Central memory CD8-positive, alpha-beta T cell (primary cell): Measurements from ENCODE around the gene ETNK1.
"Not testable (repeated sequence)": the region's sequence is repeated elsewhere in the genome, so short reads cannot be mapped to it uniquely, and the experiment has no call there.

Experiments
- ATAC-seq: fragments of 150-1000 bp; cut with Tn5 transposase; replicated peaks from 2 replicates; pipeline ENCODE4 v1.10.0; 2022; ENCODE audit warnings: mild to moderate bottlenecking, moderate FRiP score, moderate number of reproducible peaks; ENCODE audit not compliant: poor library complexity, severe bottlenecking; ENCODE audit errors: extremely low read depth
- DNase-seq, 2 donors: peaks; one replicate each; pipeline ENCODE4 v3.0.0; 2021; ENCODE audit warnings: low spot score in 2 of 2
- H3K27ac Mint-ChIP-seq: one replicate; pipeline ENCODE4 v1.8.0; 2022; ENCODE audit warnings: low read depth, mild to moderate bottlenecking, moderate library complexity, mixed read lengths
- H3K27me3 Mint-ChIP-seq: one replicate; pipeline ENCODE4 v1.8.0; 2022; ENCODE audit warnings: mixed read lengths
- H3K36me3 Mint-ChIP-seq: one replicate; pipeline ENCODE4 v1.8.0; 2022; ENCODE audit warnings: mild to moderate bottlenecking, moderate library complexity, mixed read lengths; ENCODE audit not compliant: insufficient read depth
- H3K4me1 Mint-ChIP-seq: one replicate; pipeline ENCODE4 v1.8.0; 2022; ENCODE audit warnings: mixed read lengths
- H3K4me3 Mint-ChIP-seq: one replicate; pipeline ENCODE4 v1.8.0; 2022; ENCODE audit warnings: mild to moderate bottlenecking, moderate library complexity, mixed read lengths
- H3K9me3 Mint-ChIP-seq: one replicate; pipeline ENCODE4 v1.8.0; 2022; ENCODE audit warnings: mixed read lengths

The ETNK1 gene

DNA sequence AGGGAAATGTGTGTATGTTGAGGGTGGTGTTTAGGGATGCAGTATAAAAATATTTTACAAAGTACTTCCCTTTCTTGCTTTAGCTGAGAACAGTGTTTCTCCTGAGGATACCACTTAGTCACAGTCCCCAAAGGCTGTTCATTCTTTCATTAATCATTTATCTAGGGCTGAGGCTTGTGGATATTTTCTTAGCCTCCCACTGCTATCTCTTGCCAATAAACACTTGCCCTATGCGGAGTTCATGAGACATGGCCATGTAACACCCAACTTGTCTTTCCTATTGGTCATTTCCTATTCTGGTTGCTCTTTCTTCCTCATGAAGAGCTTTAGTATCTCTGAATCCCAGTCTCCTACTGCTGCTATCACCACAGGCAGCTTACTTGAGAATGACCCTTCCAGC is 75.1 kb downstream of the ETNK1 start:
- Mint-ChIP-seq H3K9me3 (no peaks in the 10 kb centered on the region), H3K4me1 (no peaks in the 10 kb centered on the region), H3K36me3 (no peaks in the 10 kb centered on the region), H3K27ac (no peak overlapping the region), H3K4me3 (no peak overlapping the region), H3K27me3 (peaks cover 9% of the 10 kb centered on the region)
- DNase-seq (no peak), ATAC-seq (no peak)

DNA sequence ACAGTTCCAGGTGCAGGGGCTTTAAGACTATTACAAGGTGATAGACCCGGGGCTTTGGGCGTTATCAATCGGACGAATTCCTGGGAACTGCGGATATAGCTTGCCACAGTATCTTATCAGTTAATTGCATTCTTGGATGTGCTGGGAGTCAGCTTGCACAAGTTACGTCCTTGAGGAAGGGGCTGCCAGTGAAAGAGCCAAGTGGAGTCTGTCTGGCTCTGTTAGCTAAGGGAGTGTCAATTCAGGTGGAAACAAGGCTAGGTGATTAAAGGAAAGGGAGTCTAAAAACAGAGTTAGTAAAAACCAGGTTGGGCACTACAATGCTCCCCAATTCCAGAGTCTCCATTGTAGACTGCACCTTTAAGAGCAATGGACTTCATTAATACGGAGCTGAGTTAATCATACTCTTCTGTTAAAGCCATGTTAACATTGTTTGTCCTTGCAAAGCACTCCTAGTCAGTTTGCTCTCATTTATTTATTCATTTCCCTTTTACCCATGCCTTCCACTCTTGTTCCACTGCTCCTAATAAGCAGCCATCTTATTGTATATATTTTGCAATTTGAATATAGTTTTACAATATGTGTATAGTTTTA is 76.3 kb downstream of the ETNK1 start:
- H3K27me3 Mint-ChIP-seq, ATAC-seq, H3K27ac Mint-ChIP-seq, H3K4me3 Mint-ChIP-seq, H3K9me3 Mint-ChIP-seq, H3K36me3 Mint-ChIP-seq, DNase-seq, H3K4me1 Mint-ChIP-seq: not testable (repeated sequence)

DNA sequence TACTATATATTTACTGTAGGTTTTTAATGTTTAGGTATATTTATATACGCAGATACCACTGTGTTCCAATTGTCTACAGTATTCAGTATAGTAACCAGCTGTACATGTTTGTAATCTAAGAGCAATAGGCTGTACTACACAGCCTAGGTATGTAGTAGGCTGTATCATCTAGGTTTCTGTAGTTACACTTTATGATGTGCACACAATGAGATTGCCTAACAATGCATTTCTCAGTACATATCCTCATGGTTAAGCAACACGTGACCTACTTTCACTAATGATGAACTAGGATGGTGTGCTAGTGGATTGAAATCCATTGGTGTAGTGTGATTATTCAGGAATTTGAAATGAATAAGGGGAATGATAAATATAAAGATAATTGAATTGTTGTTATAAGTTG is 77.7 kb downstream of the ETNK1 start:
- Mint-ChIP-seq H3K4me3 (no peak overlapping the region), H3K27me3 (peaks cover 12% of the 10 kb centered on the region), H3K36me3 (no peaks in the 10 kb centered on the region), H3K9me3 (no peaks in the 10 kb centered on the region), H3K4me1 (no peaks in the 10 kb centered on the region), H3K27ac (no peak overlapping the region)
- ATAC-seq (no peak), DNase-seq (no peak)

GRCh38 chr12:22709292-22709691 is 84.3 kb downstream of the ETNK1 start:
- Mint-ChIP-seq H3K4me1 (peaks cover 6% of the 10 kb centered on the region), H3K27me3 (peaks cover 12% of the 10 kb centered on the region), H3K4me3 (no peak overlapping the region), H3K36me3 (no peaks in the 10 kb centered on the region), H3K27ac (no peak overlapping the region), H3K9me3 (no peaks in the 10 kb centered on the region)
- DNase-seq: no peak
- no peak for ATAC-seq

- Mint-ChIP-seq H3K27ac (no peak overlapping the region), H3K4me3 (no peak overlapping the region), H3K9me3 (no peaks in the 10 kb centered on the region), H3K4me1 (peaks cover 6% of the 10 kb centered on the region), H3K36me3 (no peaks in the 10 kb centered on the region), H3K27me3 (peaks cover 12% of the 10 kb centered on the region)
- ATAC-seq (no peak), DNase-seq (no peak)
These were observed 87.1 kb downstream of the ETNK1 start for GRCh38 chr12:22712083-22712482.

DNA sequence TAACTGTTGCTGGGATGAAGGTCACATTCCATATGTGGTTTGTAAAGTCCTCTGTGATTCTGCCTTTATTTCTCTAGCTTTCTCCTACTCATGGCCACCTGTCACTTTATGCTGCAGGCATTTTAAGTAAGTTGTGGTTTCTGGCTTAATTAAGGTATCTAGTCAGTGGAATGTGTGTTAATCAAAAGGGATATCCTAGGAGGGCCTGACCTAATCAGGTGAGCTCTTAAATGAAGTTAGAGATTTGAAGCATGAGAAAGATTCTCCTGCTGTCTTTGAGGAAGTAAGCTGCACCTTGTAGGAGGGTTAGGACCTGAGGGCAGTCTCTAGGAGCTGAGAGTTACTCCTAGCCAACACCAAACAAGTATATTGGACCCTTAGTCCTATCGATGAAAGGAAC is 90.3 kb downstream of the ETNK1 start:
- no peaks in the 10 kb centered on the region for H3K36me3 Mint-ChIP-seq
- H3K27me3 Mint-ChIP-seq: peaks cover 11% of the 10 kb centered on the region
- DNase-seq: no peak
- no peak overlapping the region for H3K4me3 Mint-ChIP-seq
- H3K9me3 Mint-ChIP-seq: no peaks in the 10 kb centered on the region
- no peaks in the 10 kb centered on the region for H3K4me1 Mint-ChIP-seq
- H3K27ac Mint-ChIP-seq: no peak overlapping the region
- no peak for ATAC-seq

DNA sequence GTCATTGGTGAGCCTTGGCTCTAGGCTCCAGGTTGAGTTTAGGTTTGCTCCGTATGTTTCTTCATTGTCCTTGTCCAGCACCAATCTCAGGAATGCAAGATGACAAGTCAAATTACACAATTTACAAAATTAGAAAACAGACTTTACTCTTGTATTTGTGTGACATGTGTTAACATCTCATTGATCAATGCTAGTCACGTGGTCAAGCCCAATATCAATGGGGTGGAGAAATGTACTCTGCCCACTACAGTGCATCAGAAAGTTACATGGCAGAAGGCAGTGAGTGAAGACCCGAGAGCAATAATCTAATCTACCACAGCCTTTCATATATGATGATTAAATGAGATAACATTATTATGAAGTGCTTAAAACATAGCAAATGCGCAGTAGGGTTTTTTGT is 94.8 kb downstream of the ETNK1 start:
- DNase-seq (no peak), ATAC-seq (no peak)
- H3K27me3 Mint-ChIP-seq: peaks cover 55% of the 10 kb centered on the region
- no peaks in the 10 kb centered on the region for H3K9me3 Mint-ChIP-seq
- peaks cover 1% of the 10 kb centered on the region for H3K36me3 Mint-ChIP-seq
- H3K4me3 Mint-ChIP-seq: no peak overlapping the region
- no peaks in the 10 kb centered on the region for H3K4me1 Mint-ChIP-seq
- H3K27ac Mint-ChIP-seq: no peak overlapping the region

GRCh38 chr12:22722081-22722480 is 97.1 kb downstream of the ETNK1 start:
- Mint-ChIP-seq H3K27me3 (peaks cover 73% of the 10 kb centered on the region), H3K9me3 (no peaks in the 10 kb centered on the region), H3K4me1 (no peaks in the 10 kb centered on the region), H3K27ac (no peak overlapping the region), H3K4me3 (no peak overlapping the region), H3K36me3 (peaks cover 1% of the 10 kb centered on the region)
- DNase-seq (no peak), ATAC-seq (no peak)

GRCh38 chr12:22722779-22723178 is 97.8 kb downstream of the ETNK1 start:
- H3K9me3 Mint-ChIP-seq: no peaks in the 10 kb centered on the region

DNA sequence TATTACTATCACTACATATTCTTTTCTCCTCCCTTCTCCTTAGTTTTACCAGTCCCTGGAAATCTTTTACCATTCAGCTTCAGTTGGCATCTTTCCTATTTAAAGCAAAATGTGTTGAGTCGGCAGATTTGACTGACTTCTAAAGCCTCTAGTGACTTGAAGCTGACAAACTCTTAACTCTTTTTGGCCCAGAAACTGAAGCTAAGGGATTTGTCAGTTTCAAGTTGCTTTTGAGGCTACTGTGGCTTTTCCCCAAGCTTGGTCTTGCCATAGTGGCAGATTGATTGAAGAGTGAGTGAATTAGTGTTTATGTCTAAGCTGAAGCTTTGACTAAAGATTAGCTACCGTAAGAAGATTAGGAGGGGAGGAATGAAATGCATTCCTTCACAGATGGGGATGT is 104.0 kb downstream of the ETNK1 start:
- Mint-ChIP-seq H3K36me3 (peaks cover 2% of the 10 kb centered on the region), H3K9me3 (no peaks in the 10 kb centered on the region), H3K4me3 (no peak overlapping the region), H3K27ac (no peak overlapping the region), H3K27me3 (peaks cover 40% of the 10 kb centered on the region), H3K4me1 (no peaks in the 10 kb centered on the region)
- DNase-seq: no peak
- ATAC-seq: no peak

More at GRCh38 chr12:22722779-22723178, 97.8 kb downstream of the ETNK1 start:
- no peak for DNase-seq
- ATAC-seq: no peak
- H3K27ac Mint-ChIP-seq: no peak overlapping the region
- H3K27me3 Mint-ChIP-seq: peaks cover 73% of the 10 kb centered on the region
- peaks cover 1% of the 10 kb centered on the region for H3K36me3 Mint-ChIP-seq
- H3K4me3 Mint-ChIP-seq: no peak overlapping the region
- H3K4me1 Mint-ChIP-seq: no peaks in the 10 kb centered on the region

GRCh38 chr12:22729431-22729956 is 104.5 kb downstream of the ETNK1 start:
- peaks cover 34% of the 10 kb centered on the region for H3K27me3 Mint-ChIP-seq
- no peak overlapping the region for H3K4me3 Mint-ChIP-seq
- H3K4me1 Mint-ChIP-seq: no peaks in the 10 kb centered on the region
- H3K36me3 Mint-ChIP-seq: peaks cover 2% of the 10 kb centered on the region
- no peak overlapping the region for H3K27ac Mint-ChIP-seq
- ATAC-seq (no peak), DNase-seq (no peak)
- H3K9me3 Mint-ChIP-seq: no peaks in the 10 kb centered on the region

- H3K27ac Mint-ChIP-seq: no peak overlapping the region
- H3K4me1 Mint-ChIP-seq: no peaks in the 10 kb centered on the region
- no peaks in the 10 kb centered on the region for H3K9me3 Mint-ChIP-seq
- peaks cover 33% of the 10 kb centered on the region for H3K27me3 Mint-ChIP-seq
- DNase-seq: no peak
- no peak for ATAC-seq
- H3K36me3 Mint-ChIP-seq: peaks cover 2% of the 10 kb centered on the region
- no peak overlapping the region for H3K4me3 Mint-ChIP-seq
These were observed 105.0 kb downstream of the ETNK1 start for GRCh38 chr12:22729957-22730443.

DNA sequence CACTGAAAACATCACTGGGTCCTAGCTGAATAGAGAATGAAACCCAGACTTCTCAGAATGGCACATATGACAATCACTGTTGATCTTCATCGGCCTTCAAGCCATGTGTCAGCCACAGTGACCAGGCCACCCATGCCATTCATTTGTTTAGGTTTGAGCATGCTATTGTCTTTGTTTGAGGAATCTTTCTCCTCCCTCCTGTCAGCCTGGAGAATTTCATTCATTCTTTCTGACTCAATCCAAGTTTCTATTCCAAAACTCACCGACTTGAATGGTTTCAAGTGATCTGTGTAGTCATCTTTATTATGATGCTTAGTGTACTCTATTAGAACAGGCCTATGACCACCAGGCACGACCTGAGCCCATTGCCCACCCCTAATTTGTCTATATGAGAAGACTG is 106.3 kb downstream of the ETNK1 start:
- H3K4me3 Mint-ChIP-seq: no peak overlapping the region
- H3K36me3 Mint-ChIP-seq: peaks cover 2% of the 10 kb centered on the region
- H3K9me3 Mint-ChIP-seq: no peaks in the 10 kb centered on the region
- no peaks in the 10 kb centered on the region for H3K4me1 Mint-ChIP-seq
- ATAC-seq (no peak), DNase-seq (no peak)
- peaks cover 22% of the 10 kb centered on the region for H3K27me3 Mint-ChIP-seq
- H3K27ac Mint-ChIP-seq: no peak overlapping the region
